ENCODE measurements around the gene TOM1.

GRCh38 chr22:35288116-35288515, 11.6 kb upstream of the TOM1 start:
- TF ChIP-seq, protein P1, sequence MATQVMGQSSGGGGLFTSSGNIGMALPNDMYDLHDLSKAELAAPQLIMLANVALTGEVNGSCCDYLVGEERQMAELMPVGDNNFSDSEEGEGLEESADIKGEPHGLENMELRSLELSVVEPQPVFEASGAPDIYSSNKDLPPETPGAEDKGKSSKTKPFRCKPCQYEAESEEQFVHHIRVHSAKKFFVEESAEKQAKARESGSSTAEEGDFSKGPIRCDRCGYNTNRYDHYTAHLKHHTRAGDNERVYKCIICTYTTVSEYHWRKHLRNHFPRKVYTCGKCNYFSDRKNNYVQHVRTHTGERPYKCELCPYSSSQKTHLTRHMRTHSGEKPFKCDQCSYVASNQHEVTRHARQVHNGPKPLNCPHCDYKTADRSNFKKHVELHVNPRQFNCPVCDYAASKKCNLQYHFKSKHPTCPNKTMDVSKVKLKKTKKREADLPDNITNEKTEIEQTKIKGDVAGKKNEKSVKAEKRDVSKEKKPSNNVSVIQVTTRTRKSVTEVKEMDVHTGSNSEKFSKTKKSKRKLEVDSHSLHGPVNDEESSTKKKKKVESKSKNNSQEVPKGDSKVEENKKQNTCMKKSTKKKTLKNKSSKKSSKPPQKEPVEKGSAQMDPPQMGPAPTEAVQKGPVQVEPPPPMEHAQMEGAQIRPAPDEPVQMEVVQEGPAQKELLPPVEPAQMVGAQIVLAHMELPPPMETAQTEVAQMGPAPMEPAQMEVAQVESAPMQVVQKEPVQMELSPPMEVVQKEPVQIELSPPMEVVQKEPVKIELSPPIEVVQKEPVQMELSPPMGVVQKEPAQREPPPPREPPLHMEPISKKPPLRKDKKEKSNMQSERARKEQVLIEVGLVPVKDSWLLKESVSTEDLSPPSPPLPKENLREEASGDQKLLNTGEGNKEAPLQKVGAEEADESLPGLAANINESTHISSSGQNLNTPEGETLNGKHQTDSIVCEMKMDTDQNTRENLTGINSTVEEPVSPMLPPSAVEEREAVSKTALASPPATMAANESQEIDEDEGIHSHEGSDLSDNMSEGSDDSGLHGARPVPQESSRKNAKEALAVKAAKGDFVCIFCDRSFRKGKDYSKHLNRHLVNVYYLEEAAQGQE (IDR thresholded peaks at IDR 0.05; ENCODE audit: low read depth), result no peak
- TF ChIP-seq EP300 (IDR thresholded peaks at IDR 0.05; ENCODE audit: borderline replicate concordance) (no peak), MAX (IDR thresholded peaks at IDR 0.05) (no peak), EGR1 (IDR thresholded peaks at IDR 0.05) (no peak), NFIC (IDR thresholded peaks at IDR 0.05) (no peak), RAD21 (IDR thresholded peaks at IDR 0.05; ENCODE audit: low read depth) (no peak), CEBPB (IDR thresholded peaks at IDR 0.05) (no peak), TEAD4 (IDR thresholded peaks at IDR 0.05) (no peak), FOXM1 (IDR thresholded peaks at IDR 0.05; ENCODE audit: borderline replicate concordance, low read depth) (no peak), TCF12 (IDR thresholded peaks at IDR 0.05; ENCODE audit: low read depth) (no peak), TAF1 (IDR thresholded peaks at IDR 0.05; ENCODE audit: low read depth) (no peak), ZBTB7A (IDR thresholded peaks at IDR 0.05; ENCODE audit: low read depth) (no peak), YY1 (IDR thresholded peaks at IDR 0.05; ENCODE audit: low read depth) (no peak)
- TF ChIP-seq, protein P2, sequence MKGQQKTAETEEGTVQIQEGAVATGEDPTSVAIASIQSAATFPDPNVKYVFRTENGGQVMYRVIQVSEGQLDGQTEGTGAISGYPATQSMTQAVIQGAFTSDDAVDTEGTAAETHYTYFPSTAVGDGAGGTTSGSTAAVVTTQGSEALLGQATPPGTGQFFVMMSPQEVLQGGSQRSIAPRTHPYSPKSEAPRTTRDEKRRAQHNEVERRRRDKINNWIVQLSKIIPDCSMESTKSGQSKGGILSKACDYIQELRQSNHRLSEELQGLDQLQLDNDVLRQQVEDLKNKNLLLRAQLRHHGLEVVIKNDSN (IDR thresholded peaks at IDR 0.05), result no peak
